Osteoblast (primary cell): ENCODE results near the gene HOXB2. TPM values are rescaled to one million over a fixed set of nuclear protein-coding genes. Genes with fewer than 3 reads are reported as not detected.

Experiments used
- DNase-seq: peaks from one replicate; pipeline ENCODE4 v3.0.0; 2011; ENCODE audit warnings: low spot score, mixed read lengths; ENCODE audit not compliant: insufficient read length; ENCODE audit errors: missing footprints
- H2AFZ ChIP-seq: 2 replicates; pipeline ENCODE4 v1.6.0; 2011; ENCODE audit warnings: mild to moderate bottlenecking, low read length
- H3K27ac ChIP-seq: 2 replicates; pipeline ENCODE4 v1.5.1; 2011; ENCODE audit warnings: mild to moderate bottlenecking, low read depth, low read length, moderate library complexity
- H3K27me3 ChIP-seq: 2 replicates; pipeline ENCODE4 v1.6.0; 2012; ENCODE audit warnings: mild to moderate bottlenecking, control low read depth, inconsistent platforms, low read length, moderate library complexity; ENCODE audit not compliant: insufficient read depth
- H3K36me3 ChIP-seq: 2 replicates; pipeline ENCODE4 v1.5.1; 2011; ENCODE audit warnings: mild to moderate bottlenecking, low read length, control low read depth, moderate library complexity; ENCODE audit not compliant: insufficient read depth
- H3K4me1 ChIP-seq: 2 replicates; pipeline ENCODE4 v1.5.1; 2011; ENCODE audit warnings: mild to moderate bottlenecking, low read length, control low read depth, moderate library complexity; ENCODE audit not compliant: insufficient read depth
- H3K4me2 ChIP-seq: 2 replicates; pipeline ENCODE4 v1.6.0; 2011; ENCODE audit warnings: mild to moderate bottlenecking, low read length; ENCODE audit not compliant: insufficient read depth
- H3K4me3 ChIP-seq: fragments of 200-600 bp; sonication (generic); 3 replicates; pipeline ENCODE4 v1.5.1; 2012; ENCODE audit warnings: mild to moderate bottlenecking, low read length, inconsistent platforms; ENCODE audit not compliant: insufficient read depth
- H3K79me2 ChIP-seq: 2 replicates; pipeline ENCODE4 v1.6.0; 2012; ENCODE audit warnings: mild to moderate bottlenecking, low read length, control low read depth, inconsistent platforms; ENCODE audit not compliant: insufficient read depth
- H3K9me3 ChIP-seq: 2 replicates; pipeline ENCODE4 v1.5.1; 2011; ENCODE audit warnings: low read depth, low read length, control low read depth
- H4K20me1 ChIP-seq: 2 replicates; pipeline ENCODE4 v1.6.0; 2012; ENCODE audit warnings: mild to moderate bottlenecking, low read length, control low read depth; ENCODE audit not compliant: insufficient read depth
- total RNA-seq: library from RNA; depleted of rRNA; stranded (reverse); fragments of >200 nt; gene quantifications from 2 replicates; pipeline ENCODE4 v1.2.3, GENCODE V29; 2012
- TF ChIP-seq, protein P1 (sequence below): IDR thresholded peaks from 2 replicates; pipeline ENCODE4 v1.5.1; 2011; ENCODE audit warnings: mild to moderate bottlenecking, low read depth, low read length, moderate library complexity; ENCODE audit errors: extremely low read depth

The HOXB2 gene
- total RNA-seq, 1 donor, result 3.3 TPM

DNA sequence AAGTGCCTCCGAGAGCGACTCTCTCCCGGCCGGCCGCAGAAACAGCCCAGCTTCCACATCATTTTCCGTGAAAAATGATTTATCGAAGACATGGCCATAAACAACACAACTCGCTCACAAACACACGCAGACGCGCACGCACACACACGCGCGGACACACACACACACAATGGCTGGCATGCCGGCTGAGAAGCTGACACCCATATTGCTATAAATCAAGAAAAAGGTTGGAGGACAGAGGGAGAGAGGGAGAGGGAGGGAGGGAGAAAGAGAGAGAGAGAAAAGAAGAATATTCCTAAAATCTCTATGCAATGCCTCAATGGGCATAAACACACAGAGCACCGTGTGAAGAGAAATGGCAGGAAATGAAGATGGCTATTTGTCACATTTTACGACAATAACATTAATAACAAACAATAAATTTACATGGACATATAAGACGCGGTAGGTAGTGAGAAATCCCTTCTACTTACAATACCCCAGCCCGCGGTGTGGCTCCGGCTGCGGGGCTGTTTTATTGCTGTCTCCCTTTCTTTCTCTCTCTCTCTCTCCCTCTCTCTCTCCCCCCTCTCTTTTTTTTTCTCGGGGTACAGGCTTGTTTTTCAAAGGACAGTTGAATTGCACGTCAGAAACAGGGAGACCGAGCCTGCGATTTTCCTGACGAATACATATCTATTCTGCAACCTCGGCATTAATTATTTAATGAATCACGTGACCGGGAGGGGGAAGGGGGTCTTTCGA lies 23.8 kb upstream of the HOXB2 start:
- no peak overlapping the region for H2AFZ ChIP-seq
- peaks cover 96% of the 10 kb centered on the region for H3K27me3 ChIP-seq
- TF ChIP-seq, protein P1, sequence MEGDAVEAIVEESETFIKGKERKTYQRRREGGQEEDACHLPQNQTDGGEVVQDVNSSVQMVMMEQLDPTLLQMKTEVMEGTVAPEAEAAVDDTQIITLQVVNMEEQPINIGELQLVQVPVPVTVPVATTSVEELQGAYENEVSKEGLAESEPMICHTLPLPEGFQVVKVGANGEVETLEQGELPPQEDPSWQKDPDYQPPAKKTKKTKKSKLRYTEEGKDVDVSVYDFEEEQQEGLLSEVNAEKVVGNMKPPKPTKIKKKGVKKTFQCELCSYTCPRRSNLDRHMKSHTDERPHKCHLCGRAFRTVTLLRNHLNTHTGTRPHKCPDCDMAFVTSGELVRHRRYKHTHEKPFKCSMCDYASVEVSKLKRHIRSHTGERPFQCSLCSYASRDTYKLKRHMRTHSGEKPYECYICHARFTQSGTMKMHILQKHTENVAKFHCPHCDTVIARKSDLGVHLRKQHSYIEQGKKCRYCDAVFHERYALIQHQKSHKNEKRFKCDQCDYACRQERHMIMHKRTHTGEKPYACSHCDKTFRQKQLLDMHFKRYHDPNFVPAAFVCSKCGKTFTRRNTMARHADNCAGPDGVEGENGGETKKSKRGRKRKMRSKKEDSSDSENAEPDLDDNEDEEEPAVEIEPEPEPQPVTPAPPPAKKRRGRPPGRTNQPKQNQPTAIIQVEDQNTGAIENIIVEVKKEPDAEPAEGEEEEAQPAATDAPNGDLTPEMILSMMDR, result no peak
- H3K4me3 ChIP-seq, result no peak overlapping the region
- no peak overlapping the region for H3K4me2 ChIP-seq
- no peaks in the 10 kb centered on the region for H4K20me1 ChIP-seq
- no peak for DNase-seq
- no peak overlapping the region for H3K27ac ChIP-seq
- H3K36me3 ChIP-seq, result no peaks in the 10 kb centered on the region
- no peaks in the 10 kb centered on the region for H3K4me1 ChIP-seq
- no peaks in the 10 kb centered on the region for H3K79me2 ChIP-seq
- no peaks in the 10 kb centered on the region for H3K9me3 ChIP-seq

DNA sequence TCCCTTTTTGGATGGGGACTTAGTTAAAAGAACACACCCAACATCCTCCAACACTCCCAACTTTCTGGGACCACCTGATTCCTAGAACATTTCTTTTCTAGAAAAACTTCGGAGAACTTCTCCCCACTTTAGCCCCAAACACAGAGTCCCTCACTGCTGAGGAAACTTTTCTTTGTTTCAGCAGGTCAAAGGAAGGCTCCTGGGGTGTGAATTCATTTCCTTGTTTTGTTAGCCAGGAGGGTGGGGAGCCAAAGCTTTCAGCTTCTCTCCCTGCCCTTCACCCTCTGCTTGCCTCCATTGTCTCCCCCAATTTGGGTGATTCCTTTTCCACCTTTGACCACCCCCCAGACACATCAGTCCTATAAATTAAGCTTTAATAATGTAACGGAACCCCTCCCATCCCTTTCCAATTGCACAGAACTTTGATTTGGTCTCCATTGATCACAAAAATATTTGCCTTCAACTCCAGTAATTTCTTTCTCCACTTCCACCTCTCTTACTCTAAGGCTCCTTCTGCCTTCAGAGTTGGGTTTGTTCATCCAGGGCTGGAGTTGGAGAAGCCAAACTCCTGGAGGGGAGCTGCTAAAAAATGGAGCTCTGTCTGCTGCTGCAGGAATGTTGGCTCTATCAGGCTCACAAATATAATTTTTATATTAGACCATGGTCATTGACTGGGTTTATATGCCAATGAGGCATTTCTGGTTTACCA lies 22.9 kb upstream of the HOXB2 start:
- Histone ChIP-seq H3K4me2 (no peak overlapping the region), H2AFZ (no peak overlapping the region), H3K27me3 (peaks cover 96% of the 10 kb centered on the region), H3K36me3 (no peaks in the 10 kb centered on the region), H3K4me3 (no peak overlapping the region), H4K20me1 (no peaks in the 10 kb centered on the region), H3K79me2 (no peaks in the 10 kb centered on the region), H3K4me1 (no peaks in the 10 kb centered on the region), H3K9me3 (no peaks in the 10 kb centered on the region), H3K27ac (no peak overlapping the region)
- DNase-seq, result no peak
- TF ChIP-seq, protein P1, result no peak

DNA sequence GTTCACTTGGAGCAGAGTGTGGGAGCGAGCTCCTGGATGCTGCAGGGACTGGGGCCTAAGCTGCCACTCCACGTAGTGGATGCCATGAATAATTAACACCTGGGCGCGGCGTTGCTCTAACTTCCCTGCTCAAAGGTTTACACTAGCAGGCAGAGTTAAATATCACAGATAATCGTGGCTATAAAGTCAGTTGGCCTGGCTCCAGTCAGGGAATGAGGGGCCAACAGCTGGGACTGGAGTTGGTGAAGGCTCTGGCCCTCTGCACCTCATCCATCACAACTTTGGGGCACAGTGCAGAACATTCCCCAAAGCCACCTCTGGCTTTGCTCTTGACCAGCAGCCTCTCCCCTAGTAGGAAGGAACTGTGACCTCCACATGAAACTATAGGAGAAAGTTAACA lies 22.3 kb upstream of the HOXB2 start:
- Histone ChIP-seq H3K27me3 (peaks cover 94% of the 10 kb centered on the region), H3K4me3 (no peak overlapping the region), H3K4me1 (no peaks in the 10 kb centered on the region), H2AFZ (no peak overlapping the region), H3K4me2 (no peak overlapping the region), H3K27ac (no peak overlapping the region), H3K9me3 (no peaks in the 10 kb centered on the region), H3K36me3 (no peaks in the 10 kb centered on the region), H3K79me2 (no peaks in the 10 kb centered on the region), H4K20me1 (no peaks in the 10 kb centered on the region)
- DNase-seq, result no peak
- TF ChIP-seq, protein P1, result no peak

DNA sequence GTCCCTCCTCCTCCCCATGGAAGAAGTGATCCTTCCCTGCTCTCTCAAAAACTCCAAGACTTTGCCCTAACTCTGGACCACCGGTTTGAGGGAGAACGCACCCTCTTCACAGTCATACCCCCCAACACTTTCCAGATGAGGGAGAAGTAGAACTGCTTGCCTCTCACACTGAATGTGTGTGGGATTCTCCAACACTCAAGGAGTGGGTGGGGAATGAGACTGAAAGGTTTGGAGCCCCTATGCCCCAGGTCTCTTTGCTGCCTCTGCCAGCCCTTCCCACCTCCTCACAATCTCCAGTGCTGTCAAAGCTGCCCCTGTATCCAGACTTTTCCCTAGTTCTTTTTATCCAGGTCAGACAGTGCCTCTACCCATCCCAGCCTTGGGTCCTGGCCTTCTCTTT lies 21.8 kb upstream of the HOXB2 start:
- peaks cover 94% of the 10 kb centered on the region for H3K27me3 ChIP-seq
- H4K20me1 ChIP-seq, result no peaks in the 10 kb centered on the region
- H3K4me1 ChIP-seq, result no peaks in the 10 kb centered on the region
- H3K4me3 ChIP-seq, result no peak overlapping the region
- H3K9me3 ChIP-seq, result no peaks in the 10 kb centered on the region
- no peak overlapping the region for H3K27ac ChIP-seq
- no peak overlapping the region for H2AFZ ChIP-seq
- H3K4me2 ChIP-seq, result no peak overlapping the region
- no peaks in the 10 kb centered on the region for H3K36me3 ChIP-seq
- TF ChIP-seq, protein P1, result no peak
- H3K79me2 ChIP-seq, result no peaks in the 10 kb centered on the region
- DNase-seq, result no peak
